HepG2 (cell line): ENCODE data around the gene IFNK. TPM values are rescaled to one million over a fixed set of nuclear protein-coding genes. Genes with fewer than 3 reads are reported as not detected.

ENCODE experiments used
- ATAC-seq: fragments of 200-7000 bp; cut with Tn5 transposase; 3 replicates; pipeline ENCODE4 v1.9.1; 2020; ENCODE audit warnings: mild to moderate bottlenecking, moderate library complexity
- BruUV-seq: library from RNA; stranded (reverse); fragments of 400-500 nt; replicated peaks from 2 replicates; lab custom pipeline; 2021; lab: Mats Ljungman, UMichigan
- CTCF ChIA-PET: fragments of 300-600 bp; formaldehyde crosslinking; extraction: SDS; loops from one replicate; lab custom pipeline; 2021; ENCODE audit warnings: low total read pairs, inconsistent platforms, low intra/inter-chr PET ratio; lab: Yijun Ruan, JAX
- POLR2A ChIA-PET: fragments of 350-600 bp; sonication (Branson Sonifier 250); formaldehyde crosslinking; loops from one replicate; lab custom pipeline; 2020; ENCODE audit warnings: antibody characterized with exemption, inconsistent platforms; lab: Yijun Ruan, JAX
- DNase-seq: peaks from one replicate; pipeline ENCODE4 v3.0.0-alpha.2; 2015; ENCODE audit warnings: low spot score
- FAIRE-seq: peaks from 3 replicates; lab custom pipeline; 2011; peaks lifted over from hg19 to GRCh38; lab: Jason Lieb, UNC
- H2AFZ ChIP-seq: one replicate; pipeline ENCODE4 v1.6.1; 2011; ENCODE audit warnings: low read length, inconsistent platforms
- H3K27ac ChIP-seq: fragments of 300-600 bp; 3 replicates; pipeline ENCODE4 v1.8.0; 2011; ENCODE audit warnings: mixed run types, mild to moderate bottlenecking, mixed read lengths, low read length, inconsistent platforms; ENCODE audit not compliant: insufficient read depth; ENCODE audit errors: extremely low read length
- H3K27me3 ChIP-seq, 2 experiments: fragments of 200-600 bp in 1 of 2; 2 replicates in 1 of 2; 3 replicates in 1 of 2; pipeline versions ENCODE4 v1.6.0 to v1.8.0; 2011; ENCODE audit warnings: low read length in 2 of 2, mild to moderate bottlenecking in 2 of 2, moderate library complexity in 2 of 2, inconsistent platforms in 1 of 2; ENCODE audit not compliant: insufficient read depth in 2 of 2, control insufficient read depth in 1 of 2
- H3K36me3 ChIP-seq, 2 experiments: fragments of 200-600 bp in 1 of 2; replicated peaks in 1 of 2; 2 replicates in 1 of 2; 3 replicates in 1 of 2; pipeline versions ENCODE4 v1.5.1 to v1.8.0; 2011; ENCODE audit warnings: low read length in 2 of 2, inconsistent platforms in 1 of 2; ENCODE audit not compliant: insufficient read depth in 2 of 2, control insufficient read depth in 1 of 2
- H3K4me1 ChIP-seq: 2 replicates; pipeline ENCODE4 v1.5.1; 2012; ENCODE audit warnings: low read length, inconsistent platforms; ENCODE audit not compliant: insufficient read depth
- H3K4me2 ChIP-seq: 2 replicates; pipeline ENCODE4 v1.6.0; 2011; ENCODE audit warnings: low read depth, low read length, inconsistent platforms
- H3K4me3 ChIP-seq, 3 experiments: fragments of 200-600 bp in 1 of 3; sonication (generic), shearing (Covaris generic) in 1 of 3; replicated peaks in 1 of 3; 2 replicates each; pipeline ENCODE4 v1.5.1; 2011 to 2016; ENCODE audit warnings: low read length in 3 of 3, inconsistent platforms in 2 of 3, low read depth in 2 of 3, mild to moderate bottlenecking in 2 of 3, control low read depth in 1 of 3, mixed read lengths in 1 of 3; ENCODE audit not compliant: insufficient read depth in 1 of 3
- H3K79me2 ChIP-seq: one replicate; pipeline ENCODE4 v1.6.1; 2011; ENCODE audit warnings: low read length, inconsistent platforms; ENCODE audit not compliant: insufficient read depth
- H3K9ac ChIP-seq: 2 replicates; pipeline ENCODE4 v1.6.0; 2011; ENCODE audit warnings: mild to moderate bottlenecking, low read depth, low read length, inconsistent platforms; ENCODE audit not compliant: insufficient read depth
- H3K9me3 ChIP-seq: 2 replicates; pipeline ENCODE4 v1.5.1; 2012; ENCODE audit warnings: mild to moderate bottlenecking, low read length
- H4K20me1 ChIP-seq: 2 replicates; pipeline ENCODE4 v1.6.0; 2011; ENCODE audit warnings: inconsistent platforms, mild to moderate bottlenecking, low read length, moderate library complexity; ENCODE audit not compliant: insufficient read depth
- MBD4 ChIP-seq: IDR thresholded peaks from 2 replicates; pipeline ENCODE4 v1.6.1; 2012; ENCODE audit warnings: low read length, inconsistent platforms, borderline replicate concordance
- NFIB ChIP-seq: sonication (generic); formaldehyde crosslinking; IDR thresholded peaks from 2 replicates; pipeline ENCODE4 v1.9.0; 2021; ENCODE audit warnings: missing genetic modification reagents, mild to moderate bottlenecking, borderline replicate concordance
- PBX3 ChIP-seq: sonication (generic); formaldehyde crosslinking; IDR thresholded peaks from 2 replicates; pipeline ENCODE4 v1.8.1; 2023; ENCODE audit warnings: missing genetic modification reagents, inconsistent platforms, borderline replicate concordance
- PRMT3 ChIP-seq: sonication (generic); formaldehyde crosslinking; IDR thresholded peaks from 2 replicates; pipeline ENCODE4 v1.8.1; 2022; ENCODE audit warnings: low read depth, mild to moderate bottlenecking, moderate library complexity, missing genetic modification reagents, borderline replicate concordance
- ZFP36L1 ChIP-seq: sonication (generic); formaldehyde crosslinking; IDR thresholded peaks from 2 replicates; pipeline ENCODE4 v1.8.0; 2022; ENCODE audit warnings: mild to moderate bottlenecking, missing genetic modification reagents, moderate library complexity
- ZKSCAN8 ChIP-seq: IDR thresholded peaks from 2 replicates; pipeline ENCODE4 v1.6.1; 2016; ENCODE audit warnings: borderline replicate concordance, missing genetic modification reagents, missing compliant biosample characterization
- ZNF205 ChIP-seq: IDR thresholded peaks from 2 replicates; pipeline ENCODE4 v1.6.1; 2018; ENCODE audit warnings: missing biosample characterization, missing genetic modification reagents
- WGBS: methylation state at CpG from one replicate; pipeline ENCODE4 v1.1.6; 2017; ENCODE audit warnings: low lambda C conversion rate; 5-methylcytosine and 5-hydroxymethylcytosine counted together
- in situ Hi-C: cut with HindIII; loops from 2 replicates; pipeline ENCODE4 v1.10.0; 2017; ENCODE audit warnings: low pct_unique_long_range_greater_than_20kb; ENCODE audit not compliant: extremely low pct_ligation_motif_present
- intact Hi-C: fragments of 100-400 bp; cut with micrococcal nuclease; formaldehyde crosslinking; loops from one replicate; pipeline ENCODE4 v1.10.0; 2022; ENCODE audit not compliant: unreplicated experiment
- polyA plus RNA-seq, 8 experiments: library from polyadenylated mRNA; depleted of rRNA in 3 of 8; stranded (reverse) in 7 of 8; unstranded in 1 of 8; fragments of >200 nt; fragmentation: Illumina TruSeq in 4 of 8; extraction: Trizol in 4 of 8; gene quantifications; 2 replicates each; pipeline versions ENCODE4 v1.2.1 to v1.2.3, GENCODE V29; 2011 to 2016; ENCODE audit warnings: low read depth in 4 of 8, missing spikeins in 1 of 8, mixed read lengths in 1 of 8; ENCODE audit not compliant: insufficient read depth in 1 of 8
- total RNA-seq, 5 experiments: library from RNA; depleted of rRNA; stranded (reverse); fragments of >200 nt; fragmentation: Illumina TruSeq; extraction: Trizol; gene quantifications; 2 replicates each; pipeline ENCODE4 v1.2.3, GENCODE V29; 2016; ENCODE audit warnings: low read depth in 1 of 5
- TF ChIP-seq, protein P1 (sequence below): sonication (generic); formaldehyde crosslinking; IDR thresholded peaks from 2 replicates; pipeline ENCODE4 v1.4.0; 2020; ENCODE audit warnings: missing genetic modification reagents

IFNK gene
- total and polyA plus RNA-seq, 2 of the 13 experiments (the other 11 are each of a cell fraction or from before 2014, with no cell fraction given): not detected

DNA sequence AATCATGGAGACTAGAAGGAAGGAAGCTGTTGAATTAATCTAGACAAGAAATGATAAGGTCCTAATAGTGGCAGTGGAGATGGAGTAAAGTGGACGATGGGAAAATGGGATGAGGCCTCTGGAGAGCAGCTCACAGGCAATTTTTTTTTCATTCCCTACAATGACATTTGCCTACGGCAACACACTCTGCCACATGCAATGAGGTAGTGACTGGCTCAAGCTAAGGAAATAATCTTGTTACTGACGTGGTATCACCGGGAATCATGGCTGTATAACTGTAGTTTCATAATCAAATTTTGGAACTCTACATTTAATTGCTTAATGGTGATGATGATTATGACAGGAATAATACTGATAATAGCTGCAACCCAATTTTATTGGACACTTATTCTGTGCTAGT is 17.6 kb downstream of the IFNK start (continued):
- TF ChIP-seq, protein P1, sequence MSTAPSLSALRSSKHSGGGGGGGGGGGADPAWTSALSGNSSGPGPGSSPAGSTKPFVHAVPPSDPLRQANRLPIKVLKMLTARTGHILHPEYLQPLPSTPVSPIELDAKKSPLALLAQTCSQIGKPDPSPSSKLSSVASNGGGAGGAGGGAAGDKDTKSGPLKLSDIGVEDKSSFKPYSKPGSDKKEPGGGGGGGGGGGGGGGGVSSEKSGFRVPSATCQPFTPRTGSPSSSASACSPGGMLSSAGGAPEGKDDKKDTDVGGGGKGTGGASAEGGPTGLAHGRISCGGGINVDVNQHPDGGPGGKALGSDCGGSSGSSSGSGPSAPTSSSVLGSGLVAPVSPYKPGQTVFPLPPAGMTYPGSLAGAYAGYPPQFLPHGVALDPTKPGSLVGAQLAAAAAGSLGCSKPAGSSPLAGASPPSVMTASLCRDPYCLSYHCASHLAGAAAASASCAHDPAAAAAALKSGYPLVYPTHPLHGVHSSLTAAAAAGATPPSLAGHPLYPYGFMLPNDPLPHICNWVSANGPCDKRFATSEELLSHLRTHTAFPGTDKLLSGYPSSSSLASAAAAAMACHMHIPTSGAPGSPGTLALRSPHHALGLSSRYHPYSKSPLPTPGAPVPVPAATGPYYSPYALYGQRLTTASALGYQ (CRISPR knock-in tag): no peak

- H3K9ac ChIP-seq: no peak overlapping the region
- no peak overlapping the region for H3K4me2 ChIP-seq
- H3K9me3 ChIP-seq: no peaks in the 10 kb centered on the region
- no peak for DNase-seq
- H3K36me3 ChIP-seq: no peaks in the 10 kb centered on the region
- POLR2A ChIA-PET: no interaction called here
- no peak for FAIRE-seq
- H3K4me1 ChIP-seq: peaks cover 30% of the 10 kb centered on the region
- no peaks in the 10 kb centered on the region for H3K79me2 ChIP-seq
- ATAC-seq: no peak
- TF ChIP-seq PBX3 (CRISPR knock-in tag) (no peak), PRMT3 (no peak), ZFP36L1 (no peak), ZKSCAN8 (CRISPR knock-in tag) (no peak), NFIB (CRISPR knock-in tag) (no peak), ZNF205 (CRISPR knock-in tag) (no peak), MBD4 (no peak)
- intact Hi-C loops: no loop called here
- H2AFZ ChIP-seq: no peak overlapping the region
- no peaks in the 10 kb centered on the region for H3K27me3 ChIP-seq
- CTCF ChIA-PET: no interaction called here
- no peaks in the 10 kb centered on the region for H4K20me1 ChIP-seq
- H3K4me3 ChIP-seq: no peak overlapping the region
- BruUV-seq: no TSS peak
- H3K27ac ChIP-seq: no peak overlapping the region
- in situ Hi-C loops: no loop called here
- 100% methylated on average over 2 of the region's 2 CpGs for WGBS
Observed at GRCh38 chr9:27542508-27542907, 18.4 kb downstream of the IFNK start.
